HAP-1 (cell line): Measurements from ENCODE around the gene ARMH3.

ENCODE experiments used
- DNase-seq, 2 experiments: peaks; one replicate each; pipeline ENCODE4 v3.0.0-alpha.2; 2016 to 2020; ENCODE audit warnings: low spot score in 2 of 2
- H3K27me3 ChIP-seq: fragments of 250-450 bp; sonication (Bioruptor Pico); 2 replicates; pipeline ENCODE4 v1.5.1; 2020; ENCODE audit warnings: low read depth, mild to moderate bottlenecking, moderate library complexity
- H3K36me3 ChIP-seq: fragments of 250-450 bp; sonication (Bioruptor Pico); replicated peaks from 2 replicates; pipeline ENCODE4 v1.5.1; 2020; ENCODE audit warnings: mild to moderate bottlenecking
- H3K4me1 ChIP-seq: fragments of 250-450 bp; sonication (Bioruptor Pico); 2 replicates; pipeline ENCODE4 v1.5.1; 2020; ENCODE audit warnings: mild to moderate bottlenecking
- H3K4me3 ChIP-seq: fragments of 250-450 bp; sonication (Bioruptor Pico); 2 replicates; pipeline ENCODE4 v1.5.1; 2020; ENCODE audit warnings: mild to moderate bottlenecking, moderate library complexity
- H3K9me3 ChIP-seq: fragments of 250-450 bp; sonication (Bioruptor Pico); 2 replicates; pipeline ENCODE4 v1.5.1; 2020; ENCODE audit warnings: mild to moderate bottlenecking, moderate library complexity
- in situ Hi-C: fragments of 300-500 bp; cut with MboI; formaldehyde crosslinking; loops from 3 replicates; pipeline ENCODE4 v1.14.3; 2020; ENCODE audit warnings: low sequenced_read_pairs, inconsistent platforms, mixed read lengths

The ARMH3 gene

GRCh38 chr10:101837748-101838147, 218.2 kb downstream of the ARMH3 start:
- in situ Hi-C loops = loop anchor here (5.0 kb wide), 1 partner anchor 175 kb away; no protein-coding TSS in a partner anchor
- no peak for DNase-seq
- H3K9me3 ChIP-seq = no peaks in the 10 kb centered on the region

GRCh38 chr10:101835362-101835761, 220.6 kb downstream of the ARMH3 start:
- Histone ChIP-seq H3K36me3 (no peaks in the 10 kb centered on the region), H3K4me3 (no peak overlapping the region), H3K9me3 (no peaks in the 10 kb centered on the region), H3K4me1 (peaks cover 5% of the 10 kb centered on the region), H3K27me3 (no peaks in the 10 kb centered on the region)
- in situ Hi-C loops = loop anchor here (5.0 kb wide), 1 partner anchor 177 kb away; no protein-coding TSS in a partner anchor
- DNase-seq = no peak

More at GRCh38 chr10:101837748-101838147, 218.2 kb downstream of the ARMH3 start:
- peaks cover 3% of the 10 kb centered on the region; the same call in 1 of the 2 replicates for H3K4me1 ChIP-seq
- H3K27me3 ChIP-seq = no peaks in the 10 kb centered on the region
- H3K36me3 ChIP-seq = no peaks in the 10 kb centered on the region
- H3K4me3 ChIP-seq = no peak overlapping the region

DNA sequence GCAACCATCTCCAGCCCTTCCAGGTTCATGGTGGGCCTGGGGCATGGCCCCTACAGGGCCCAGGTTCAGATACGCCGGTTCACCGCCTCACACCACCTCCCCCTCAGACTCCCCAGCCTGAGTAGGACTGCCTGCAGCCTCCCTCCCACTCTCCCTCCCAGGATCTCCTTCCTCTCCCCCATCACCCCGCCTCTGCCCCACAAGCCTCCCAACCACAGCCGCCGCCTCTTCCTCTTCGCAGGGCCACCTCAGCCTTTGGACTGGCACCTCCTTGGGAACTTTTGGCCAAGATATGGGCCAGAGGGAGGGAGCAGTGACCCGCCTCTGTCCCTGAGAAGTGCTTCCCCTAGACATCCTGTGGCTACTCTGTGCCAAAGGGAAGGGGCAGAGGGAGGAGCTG, 221.6 kb downstream of the ARMH3 start:
- Histone ChIP-seq H3K27me3 (no peaks in the 10 kb centered on the region), H3K36me3 (no peaks in the 10 kb centered on the region), H3K9me3 (no peaks in the 10 kb centered on the region), H3K4me1 (peaks cover 5% of the 10 kb centered on the region), H3K4me3 (no peak overlapping the region)
- in situ Hi-C loops = no loop called here
- DNase-seq = no peak

DNA sequence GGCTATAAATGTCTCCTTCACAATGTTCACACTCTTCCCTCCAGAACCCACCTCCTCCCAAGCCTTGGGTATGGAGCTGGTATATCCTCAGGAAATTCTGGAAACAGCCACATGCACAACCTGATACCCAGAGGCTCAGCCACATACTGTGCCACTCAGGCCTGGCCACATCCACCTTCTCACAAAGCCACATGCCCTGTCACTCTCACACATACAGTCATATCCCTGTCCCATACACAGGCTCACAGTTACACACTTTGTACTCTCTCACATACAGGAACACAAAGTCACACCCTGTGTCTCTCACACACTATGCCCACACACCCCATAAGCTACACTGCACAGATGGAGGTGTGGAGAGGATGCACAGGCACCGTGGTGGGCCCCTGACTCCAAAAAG, 222.5 kb downstream of the ARMH3 start:
- Histone ChIP-seq H3K27me3 (no peaks in the 10 kb centered on the region), H3K9me3 (no peaks in the 10 kb centered on the region), H3K36me3 (no peaks in the 10 kb centered on the region), H3K4me3 (no peak overlapping the region), H3K4me1 (peaks cover 5% of the 10 kb centered on the region)
- in situ Hi-C loops = no loop called here
- no peak for DNase-seq

DNA sequence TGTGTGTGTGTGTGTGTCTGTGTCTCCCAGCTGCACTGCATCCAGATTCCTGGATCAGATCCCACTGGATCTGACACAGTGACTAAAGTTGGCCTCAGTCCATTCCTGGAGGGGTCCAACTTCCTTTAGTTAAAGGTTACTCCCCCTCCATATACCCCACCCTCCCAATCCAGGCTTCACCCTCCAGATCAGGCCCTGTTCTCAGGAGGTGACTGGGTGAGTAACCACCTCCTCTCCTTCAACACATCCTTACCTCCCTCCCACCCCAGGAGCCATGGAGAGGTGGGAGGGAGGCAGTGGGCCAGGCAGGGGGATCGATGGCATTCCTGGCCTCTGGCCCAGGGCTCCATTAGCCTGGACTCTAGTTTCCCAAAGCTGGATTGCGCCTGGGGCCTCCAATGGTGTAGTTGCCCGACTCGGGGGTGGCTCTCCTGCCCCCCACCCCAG, 223.6 kb downstream of the ARMH3 start:
- H3K4me3 ChIP-seq = no peak overlapping the region
- no peaks in the 10 kb centered on the region for H3K36me3 ChIP-seq
- H3K4me1 ChIP-seq = peaks cover 5% of the 10 kb centered on the region
- H3K9me3 ChIP-seq = no peaks in the 10 kb centered on the region
- no peak for DNase-seq
- in situ Hi-C loops = no loop called here
- no peaks in the 10 kb centered on the region for H3K27me3 ChIP-seq

DNA sequence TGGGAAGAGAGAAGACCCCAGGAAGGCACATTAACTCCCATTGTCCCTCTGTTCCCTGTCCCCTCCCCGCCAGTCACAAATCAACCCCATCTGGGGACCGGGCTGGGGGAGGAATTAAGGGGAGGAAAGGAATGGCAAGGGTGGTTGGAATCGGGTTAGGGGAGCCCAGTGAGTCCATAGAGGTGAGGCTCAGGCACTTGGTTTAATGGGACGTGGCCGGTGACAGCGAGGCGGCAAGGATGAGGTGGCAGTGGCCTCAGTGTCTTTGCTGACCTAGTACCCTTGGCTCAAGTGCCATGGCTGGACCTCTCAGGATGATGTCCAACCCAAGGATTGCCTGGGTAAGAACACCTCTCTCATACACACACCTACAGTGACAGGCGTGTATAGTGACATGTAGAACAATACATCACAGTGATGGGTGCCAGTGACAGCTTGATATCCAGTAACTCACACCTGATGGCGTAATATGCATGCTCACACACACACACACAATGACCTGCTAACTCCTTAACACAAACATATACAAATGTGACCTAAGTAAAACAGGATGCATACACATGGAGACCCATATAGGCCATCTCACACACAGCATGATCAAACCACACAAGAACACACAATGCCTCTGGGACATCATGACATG, 224.7 kb downstream of the ARMH3 start:
- in situ Hi-C loops = no loop called here
- H3K4me1 ChIP-seq = peaks cover 5% of the 10 kb centered on the region
- peak overlapping the region; percentile 33 for H3K4me3 ChIP-seq

DNA sequence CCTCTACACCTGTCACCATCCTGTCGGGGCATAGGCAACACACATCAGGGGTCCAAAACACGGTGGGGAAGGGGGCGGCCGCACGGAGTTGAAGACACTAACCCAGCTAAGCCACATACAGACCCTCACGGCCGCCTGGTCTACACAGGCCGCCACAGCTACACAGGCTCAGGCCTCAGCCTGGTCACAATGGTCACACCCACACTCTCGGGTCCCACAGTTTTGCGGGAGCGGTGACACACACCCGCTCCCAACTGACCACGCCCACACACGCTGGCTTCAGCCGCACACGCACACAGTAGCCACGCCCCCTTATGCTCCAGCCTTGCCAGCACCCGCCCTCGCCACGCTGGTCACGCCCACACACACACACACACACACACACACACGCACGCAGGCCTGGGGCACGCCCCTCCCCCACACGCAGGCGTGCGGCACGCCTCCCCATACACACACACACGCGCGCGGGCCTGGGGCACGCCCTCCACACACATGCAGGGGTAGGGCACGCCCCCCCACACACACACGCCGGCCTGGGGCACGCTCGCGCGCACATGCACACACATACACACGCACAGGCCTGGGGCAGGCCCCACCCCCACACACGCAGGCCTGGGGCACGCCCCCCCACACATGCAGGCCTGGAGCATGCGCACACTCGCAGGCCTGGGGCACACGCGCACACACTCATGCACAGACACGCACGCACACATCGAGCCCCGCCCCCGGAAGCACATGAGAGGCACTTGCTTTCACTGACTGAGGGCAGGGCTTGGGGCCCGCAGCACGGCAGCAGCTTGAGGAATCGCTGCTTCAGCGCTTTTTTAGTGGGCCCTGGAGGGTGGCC, 225.4 kb downstream of the ARMH3 start:
- in situ Hi-C loops = no loop called here
- peaks cover 5% of the 10 kb centered on the region for H3K4me1 ChIP-seq
- no peaks in the 10 kb centered on the region for H3K36me3 ChIP-seq
- peak overlapping the region; percentile 33 for H3K4me3 ChIP-seq
- H3K27me3 ChIP-seq = no peaks in the 10 kb centered on the region
- no peaks in the 10 kb centered on the region for H3K9me3 ChIP-seq
- peak; percentile 70 to 95 for DNase-seq

More for the DNA sequence above, 224.7 kb downstream of the ARMH3 start:
- H3K9me3 ChIP-seq = no peaks in the 10 kb centered on the region
- H3K36me3 ChIP-seq = no peaks in the 10 kb centered on the region
- no peaks in the 10 kb centered on the region for H3K27me3 ChIP-seq
- no peak for DNase-seq

DNA sequence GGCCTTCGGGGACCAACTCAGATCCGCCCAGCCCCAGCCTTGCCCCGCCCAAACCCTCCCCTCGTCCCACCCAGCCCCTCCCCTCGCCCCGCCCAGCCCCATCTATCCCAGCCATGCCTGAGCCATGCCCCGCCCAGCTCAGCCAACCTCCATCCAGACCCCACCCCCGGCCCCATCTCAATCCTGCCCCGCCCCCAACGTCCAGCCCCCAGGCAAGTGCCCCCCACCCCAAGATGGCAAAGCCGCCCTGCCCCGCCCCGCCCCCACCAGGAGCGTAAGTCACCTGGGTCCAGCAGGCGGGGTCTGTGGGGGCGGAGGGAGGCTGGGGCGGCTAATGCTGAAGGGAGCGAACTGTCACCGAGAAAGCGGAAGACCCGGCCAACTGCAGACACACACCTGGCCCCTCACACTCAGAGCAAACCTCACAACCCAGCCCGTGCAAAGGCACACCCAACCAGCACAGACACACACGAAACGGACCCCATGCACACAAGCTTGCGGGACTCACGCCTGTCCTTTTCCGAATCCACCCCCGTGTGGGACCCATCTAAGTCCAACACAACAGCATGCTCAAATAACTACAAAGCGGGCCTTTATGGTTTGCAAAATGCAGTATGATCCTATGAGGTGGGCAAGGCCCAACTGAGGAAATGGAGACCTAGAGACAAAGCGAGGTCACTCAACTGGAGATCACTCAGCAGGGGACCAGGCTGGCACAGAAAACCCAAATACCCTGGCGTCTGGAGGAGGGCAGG, 226.2 kb downstream of the ARMH3 start:
- Histone ChIP-seq H3K4me3 (no peak overlapping the region), H3K4me1 (peaks cover 5% of the 10 kb centered on the region), H3K27me3 (no peaks in the 10 kb centered on the region), H3K36me3 (no peaks in the 10 kb centered on the region), H3K9me3 (no peaks in the 10 kb centered on the region)
- in situ Hi-C loops = no loop called here
- DNase-seq = peak in 1 of 2 experiments; percentile 63

GRCh38 chr10:101828766-101829551, 227.0 kb downstream of the ARMH3 start:
- no peaks in the 10 kb centered on the region for H3K27me3 ChIP-seq
- no peaks in the 10 kb centered on the region for H3K36me3 ChIP-seq
- no peak for DNase-seq
- peaks cover 5% of the 10 kb centered on the region for H3K4me1 ChIP-seq
- no peaks in the 10 kb centered on the region for H3K9me3 ChIP-seq
- in situ Hi-C loops = no loop called here
- H3K4me3 ChIP-seq = no peak overlapping the region

- H3K9me3 ChIP-seq = no peaks in the 10 kb centered on the region
- no peak overlapping the region for H3K4me3 ChIP-seq
- H3K36me3 ChIP-seq = no peaks in the 10 kb centered on the region
- H3K27me3 ChIP-seq = no peaks in the 10 kb centered on the region
- in situ Hi-C loops = no loop called here
- H3K4me1 ChIP-seq = peaks cover 5% of the 10 kb centered on the region
- no peak for DNase-seq
These were observed 227.9 kb downstream of the ARMH3 start for GRCh38 chr10:101827919-101828600.

DNA sequence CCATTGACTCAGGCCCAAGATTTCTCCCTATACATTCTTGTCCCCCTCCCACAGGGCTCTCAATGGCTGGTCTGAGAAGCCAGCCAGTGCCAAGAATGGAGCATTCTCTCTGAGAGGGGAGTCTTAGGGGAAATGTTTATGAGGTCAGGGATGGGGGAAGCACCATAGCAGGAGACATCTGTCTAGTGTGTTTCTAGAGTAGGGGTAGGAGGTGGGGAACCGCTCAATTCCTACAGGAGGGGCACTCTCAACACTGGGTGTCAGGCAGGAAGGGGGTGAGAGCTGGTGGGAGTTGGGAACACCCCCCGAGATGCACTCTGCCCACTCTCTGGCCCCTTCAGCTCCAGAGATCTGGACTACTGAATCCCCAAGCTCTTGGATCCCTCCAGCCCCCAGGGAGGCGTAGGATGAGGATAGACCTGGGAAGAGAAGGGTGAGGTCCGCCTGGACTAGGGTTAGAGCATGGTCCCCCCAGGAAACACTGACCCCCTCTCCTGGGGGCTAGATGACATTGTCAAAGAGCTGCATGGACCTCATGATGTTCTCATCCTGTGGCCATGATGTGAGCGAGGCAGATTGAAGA, 229.0 kb downstream of the ARMH3 start:
- H3K27me3 ChIP-seq = no peaks in the 10 kb centered on the region
- in situ Hi-C loops = no loop called here
- H3K36me3 ChIP-seq = no peaks in the 10 kb centered on the region
- no peak overlapping the region for H3K4me3 ChIP-seq
- H3K9me3 ChIP-seq = no peaks in the 10 kb centered on the region
- H3K4me1 ChIP-seq = peaks cover 5% of the 10 kb centered on the region
- DNase-seq = no peak

GRCh38 chr10:101824736-101825135, 231.2 kb downstream of the ARMH3 start:
- H3K9me3 ChIP-seq = no peaks in the 10 kb centered on the region

More at GRCh38 chr10:101824736-101825135, 231.2 kb downstream of the ARMH3 start:
- no peaks in the 10 kb centered on the region for H3K36me3 ChIP-seq
- H3K4me3 ChIP-seq = no peak overlapping the region
- DNase-seq = no peak
- no peaks in the 10 kb centered on the region for H3K4me1 ChIP-seq
- in situ Hi-C loops = no loop called here
- no peaks in the 10 kb centered on the region for H3K27me3 ChIP-seq
